ENCODE data around the gene RNF31.

GRCh38 chr14:24136684-24137528, 10.4 kb upstream of the RNF31 start:
- TF ChIP-seq CTCF (IDR thresholded peaks at IDR 0.05; ENCODE audit: low read length): no peak
- TF ChIP-seq EZH2phosphoT487 (IDR thresholded peaks at IDR 0.05; ENCODE audit: low read length): no peak
